ENCODE measurements around the gene DGKG.

DNA sequence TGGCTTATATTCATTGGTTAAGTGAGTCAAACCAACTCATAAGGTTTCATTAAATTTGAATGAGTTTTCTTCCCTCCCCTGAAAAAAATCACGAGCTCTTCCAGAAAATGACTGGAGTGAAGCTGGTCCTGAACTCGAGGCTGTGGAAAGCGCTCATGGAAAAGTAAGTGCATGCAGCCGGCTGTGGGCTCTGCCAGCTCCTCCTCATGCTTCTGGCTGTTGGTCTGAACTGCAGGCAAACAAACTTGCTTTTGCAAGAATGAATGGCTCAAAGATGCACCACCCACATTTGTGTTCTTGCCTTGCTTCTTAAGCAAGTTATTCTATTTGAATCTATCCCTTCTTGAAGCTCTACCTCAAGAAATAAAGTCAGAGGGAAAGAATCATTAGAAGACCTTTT, 259.3 kb downstream of the DGKG start:
- TF ChIP-seq, protein P1, sequence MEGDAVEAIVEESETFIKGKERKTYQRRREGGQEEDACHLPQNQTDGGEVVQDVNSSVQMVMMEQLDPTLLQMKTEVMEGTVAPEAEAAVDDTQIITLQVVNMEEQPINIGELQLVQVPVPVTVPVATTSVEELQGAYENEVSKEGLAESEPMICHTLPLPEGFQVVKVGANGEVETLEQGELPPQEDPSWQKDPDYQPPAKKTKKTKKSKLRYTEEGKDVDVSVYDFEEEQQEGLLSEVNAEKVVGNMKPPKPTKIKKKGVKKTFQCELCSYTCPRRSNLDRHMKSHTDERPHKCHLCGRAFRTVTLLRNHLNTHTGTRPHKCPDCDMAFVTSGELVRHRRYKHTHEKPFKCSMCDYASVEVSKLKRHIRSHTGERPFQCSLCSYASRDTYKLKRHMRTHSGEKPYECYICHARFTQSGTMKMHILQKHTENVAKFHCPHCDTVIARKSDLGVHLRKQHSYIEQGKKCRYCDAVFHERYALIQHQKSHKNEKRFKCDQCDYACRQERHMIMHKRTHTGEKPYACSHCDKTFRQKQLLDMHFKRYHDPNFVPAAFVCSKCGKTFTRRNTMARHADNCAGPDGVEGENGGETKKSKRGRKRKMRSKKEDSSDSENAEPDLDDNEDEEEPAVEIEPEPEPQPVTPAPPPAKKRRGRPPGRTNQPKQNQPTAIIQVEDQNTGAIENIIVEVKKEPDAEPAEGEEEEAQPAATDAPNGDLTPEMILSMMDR (IDR thresholded peaks at IDR 0.05) = no peak
- no peak for TF ChIP-seq EP300 (IDR thresholded peaks at IDR 0.05)
- no peak for TF ChIP-seq POLR2A (IDR thresholded peaks at IDR 0.05)

All from tibial nerve (tissue), 4 donors.